GM19463 (cell line): ENCODE measurements around the gene RMC1.
"Not testable (repeated sequence)": the region's sequence is repeated elsewhere in the genome, so short reads cannot be mapped to it uniquely, and the experiment has no call there.

ENCODE experiments used
- ATAC-seq: cut with Tn5 transposase; IDR thresholded peaks from one replicate; pipeline ENCODE4 v1.9.1; 2021; ENCODE audit warnings: mild to moderate bottlenecking, moderate library complexity; ENCODE audit not compliant: unreplicated experiment

The RMC1 gene

DNA sequence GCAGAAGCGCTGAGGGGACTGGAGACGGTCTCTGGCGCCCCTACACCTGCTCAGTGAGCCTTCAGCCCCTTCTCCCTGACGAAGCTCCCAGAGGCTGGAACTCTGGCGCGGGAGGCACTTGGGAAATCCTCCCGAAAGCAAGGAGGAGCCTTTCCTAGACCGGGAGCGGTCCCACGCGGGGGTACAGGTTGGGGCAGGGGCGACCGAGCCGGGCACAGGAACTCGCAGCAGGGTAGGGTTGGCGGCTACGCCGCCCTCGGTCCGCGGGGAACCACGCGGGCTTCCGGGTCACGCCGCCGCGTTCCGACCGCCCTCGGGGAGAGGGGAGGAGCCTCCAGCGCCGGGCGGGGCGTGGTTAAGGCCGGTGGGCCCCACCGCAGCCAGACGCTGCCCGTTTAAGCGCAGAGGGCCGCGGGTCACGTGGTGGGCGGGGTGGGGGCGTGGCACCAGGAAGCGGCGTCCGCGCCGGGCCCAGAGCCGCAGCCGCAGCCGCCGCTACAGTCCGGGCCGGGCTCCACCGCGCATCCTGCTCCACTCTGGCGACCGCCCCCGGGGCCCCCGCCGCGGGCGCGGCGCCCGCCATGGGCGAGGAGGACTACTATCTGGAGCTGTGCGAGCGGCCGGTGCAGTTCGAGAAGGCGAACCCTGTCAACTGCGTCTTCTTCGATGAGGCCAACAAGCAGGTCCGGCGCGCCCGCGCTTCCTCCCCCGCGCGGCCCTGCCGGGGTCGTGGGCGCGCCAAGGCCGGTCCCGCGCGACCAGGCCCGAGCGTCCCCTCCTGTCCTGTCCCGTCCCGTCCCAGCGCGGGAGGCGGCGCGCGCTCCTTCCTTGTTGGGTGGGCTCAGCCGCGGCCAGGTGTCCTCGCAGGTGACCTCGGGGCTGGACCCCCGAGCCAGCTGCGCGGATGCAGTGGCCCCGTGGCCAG, at the start of gene RMC1:
Gene RMC1, plus strand, starts transcription at position 474 of the 925 bp plus-strand sequence. Its CDS starts 108 bp downstream, at position 582.
- peak; percentile 76 for ATAC-seq

- no peak for ATAC-seq
Measured at GRCh38 chr18:23453680-23454058, 49.6 kb upstream of the RMC1 start.

DNA sequence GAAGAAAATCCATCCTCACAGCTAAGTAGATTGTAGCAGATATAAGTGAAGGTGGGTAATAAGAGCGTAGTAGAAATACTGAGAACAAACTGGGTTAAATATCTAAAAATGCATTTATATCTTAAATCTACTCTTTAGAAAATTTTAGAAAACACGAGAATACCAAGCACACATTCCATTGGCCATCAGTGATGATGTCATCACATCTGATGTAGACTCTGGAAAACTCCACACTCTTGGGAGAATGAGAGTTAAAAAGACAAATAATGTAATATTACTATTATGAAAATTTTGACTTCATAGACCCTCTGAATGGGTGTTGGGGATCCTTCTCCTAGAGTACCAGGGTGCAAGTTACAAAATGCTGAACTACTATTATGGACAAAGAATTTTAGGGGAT, 46.5 kb upstream of the RMC1 start:
- no peak for ATAC-seq

- ATAC-seq, result no peak
Measured at GRCh38 chr18:23458830-23459529, 44.3 kb upstream of the RMC1 start.

DNA sequence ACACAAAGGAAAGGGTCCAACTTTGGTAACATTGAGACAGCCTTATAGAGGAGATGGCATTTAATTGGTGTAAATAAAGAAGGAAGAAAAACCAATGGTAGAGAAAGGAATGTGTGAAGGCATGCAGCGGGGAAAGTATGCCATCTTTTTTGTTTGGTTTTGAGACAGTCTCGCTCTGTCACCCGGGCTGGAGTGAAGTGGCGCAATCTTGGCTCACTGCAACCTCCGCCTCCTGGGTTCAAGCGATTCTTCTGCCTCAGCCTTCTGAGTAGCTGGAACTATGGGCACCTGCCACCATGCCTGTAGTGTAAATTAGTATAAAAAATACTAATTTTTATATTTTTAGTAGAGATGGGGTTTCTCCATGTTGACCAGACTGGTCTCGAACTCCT, 43.8 kb upstream of the RMC1 start:
- ATAC-seq, result no peak

DNA sequence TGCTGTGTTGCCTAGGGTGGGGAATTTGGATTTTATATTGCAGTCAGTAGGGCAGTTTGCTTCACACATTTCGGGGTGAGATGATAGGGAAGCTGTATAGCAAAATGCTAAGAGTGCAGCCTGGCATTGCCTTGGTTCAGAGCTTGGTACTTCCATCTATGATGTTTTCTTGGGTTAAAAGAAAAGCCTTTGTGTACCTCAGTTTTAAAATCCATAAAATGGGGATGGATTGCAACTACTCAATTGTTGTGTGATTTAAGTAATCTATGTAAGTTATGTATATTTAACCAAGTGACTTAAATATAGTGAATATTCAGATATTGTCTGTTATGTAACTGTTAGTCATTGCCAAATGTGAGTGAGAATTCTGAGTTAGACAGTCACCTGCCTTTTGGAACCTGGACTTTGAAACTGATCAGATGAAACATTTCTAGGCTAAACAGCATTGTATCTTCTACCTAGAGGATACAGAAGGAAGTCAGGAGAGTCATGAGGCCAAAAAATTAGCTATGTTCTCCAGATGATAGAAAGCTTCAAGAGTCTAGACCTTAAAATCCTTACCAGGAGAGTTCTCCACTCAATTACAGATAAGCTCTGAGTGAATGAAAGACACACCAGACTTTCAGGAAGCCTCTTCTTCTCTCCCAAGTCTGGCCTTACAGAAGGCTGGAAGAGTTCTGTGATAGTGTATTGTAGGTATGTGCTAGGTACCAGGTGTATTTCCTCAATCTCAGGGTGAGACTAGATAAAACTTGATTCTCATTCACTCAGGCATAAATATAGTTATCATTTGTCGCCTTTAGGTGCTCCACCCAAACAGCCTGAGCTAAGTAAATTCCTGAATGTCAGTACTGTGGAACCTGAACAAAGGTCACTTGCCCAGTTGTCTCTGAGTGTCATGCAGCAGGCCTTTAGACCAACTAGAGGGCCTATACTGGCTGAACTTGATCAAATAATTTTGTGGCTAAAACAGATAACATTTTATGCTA, 42.7 kb upstream of the RMC1 start:
- no peak for ATAC-seq

GRCh38 chr18:23462876-23463275, 40.4 kb upstream of the RMC1 start:
- ATAC-seq, result no peak

DNA sequence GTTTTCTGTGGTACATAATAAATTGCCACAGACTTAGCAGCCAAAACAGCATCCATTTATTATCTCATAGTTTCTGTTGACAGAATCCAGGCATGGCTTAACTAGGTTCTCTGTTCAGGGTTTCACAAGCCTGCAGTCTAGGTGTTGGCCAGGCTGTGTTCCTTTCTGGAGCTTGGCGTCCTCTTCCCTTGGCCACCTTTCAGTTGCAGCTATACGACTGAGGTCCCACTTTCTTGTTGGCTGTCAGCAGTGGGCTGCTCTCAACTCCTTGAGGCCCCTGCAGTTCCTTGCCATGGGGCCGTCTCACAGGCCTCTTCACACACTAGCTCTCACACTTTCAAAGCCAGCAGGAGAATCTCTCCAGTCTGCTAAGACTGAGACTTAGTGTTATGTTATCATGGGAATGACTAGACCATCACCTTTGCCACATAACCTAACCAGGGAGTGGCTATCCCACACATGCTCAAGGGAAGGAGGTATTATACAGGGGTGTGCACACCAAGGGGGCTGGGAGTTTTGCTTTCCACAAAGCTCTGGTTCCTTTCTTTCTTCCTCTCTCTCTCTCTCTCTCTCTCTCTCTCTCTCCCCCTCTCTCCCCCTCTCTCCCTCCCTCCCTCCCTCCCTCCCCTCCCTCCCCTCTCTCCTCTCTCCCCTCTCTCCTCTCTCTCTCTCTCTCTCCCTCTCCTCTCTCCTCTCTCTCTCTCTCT, 34.4 kb upstream of the RMC1 start:
- no peak for ATAC-seq

GRCh38 chr18:23470620-23471387, 32.5 kb upstream of the RMC1 start:
- no peak for ATAC-seq

DNA sequence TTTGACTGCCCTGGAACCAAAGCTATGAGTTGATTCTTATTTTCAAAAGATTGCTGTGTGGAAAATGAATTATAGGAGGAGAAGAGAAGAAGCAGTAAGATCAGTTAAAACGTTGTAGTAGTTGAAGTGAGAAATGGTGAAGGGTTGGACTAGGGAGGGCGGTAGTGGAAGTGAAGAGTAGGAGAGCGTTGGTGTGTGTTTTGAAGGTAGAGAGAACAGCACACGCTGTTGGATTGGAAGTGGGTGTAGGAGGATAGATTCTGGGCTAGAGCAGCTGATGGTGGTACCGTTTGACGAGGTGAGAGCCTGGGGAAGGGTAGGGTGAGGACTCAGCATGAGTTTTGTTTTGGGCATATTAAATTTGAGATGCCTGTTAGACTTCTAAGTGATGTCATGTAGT, 31.8 kb upstream of the RMC1 start:
- no peak for ATAC-seq

DNA sequence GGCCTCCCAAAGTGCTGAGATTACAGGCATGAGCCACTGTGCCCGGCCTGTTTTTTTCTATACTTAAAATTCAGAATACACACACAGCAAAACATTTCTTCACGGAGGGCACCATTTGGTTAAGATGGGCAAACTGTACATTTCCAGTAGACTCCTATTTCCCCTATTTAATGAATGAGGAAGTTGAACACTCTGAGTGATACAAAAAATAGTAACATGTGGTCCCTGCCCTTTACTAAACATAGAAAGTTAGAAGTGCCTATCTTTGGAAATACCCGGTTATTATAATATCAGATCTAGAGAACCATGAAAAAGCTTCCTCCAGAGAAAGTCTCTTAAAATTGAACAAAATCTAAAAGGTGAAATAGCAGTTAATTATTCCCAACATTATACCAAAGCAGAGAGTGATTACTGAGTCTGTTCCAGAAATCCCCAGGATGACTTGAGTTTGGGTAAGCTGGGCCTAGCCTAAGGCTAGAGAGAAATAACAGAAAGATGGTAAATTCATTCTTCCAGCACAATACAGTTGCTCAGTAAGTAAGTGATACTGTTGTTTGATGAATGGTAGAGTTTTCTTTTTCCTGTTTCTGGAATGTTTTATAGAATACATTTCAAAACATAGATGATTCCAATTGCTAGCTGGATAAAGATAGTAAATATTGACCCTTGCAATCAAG, 23.3 kb upstream of the RMC1 start:
- no peak for ATAC-seq

GRCh38 chr18:23484561-23485182, 18.6 kb upstream of the RMC1 start:
- no peak for ATAC-seq

GRCh38 chr18:23485386-23485785, 17.9 kb upstream of the RMC1 start:
- no peak for ATAC-seq

- ATAC-seq, result peak; percentile 84
Measured at GRCh38 chr18:23487738-23488570, 15.4 kb upstream of the RMC1 start.

GRCh38 chr18:23489586-23489985, 13.7 kb upstream of the RMC1 start:
- not testable (repeated sequence) for ATAC-seq

DNA sequence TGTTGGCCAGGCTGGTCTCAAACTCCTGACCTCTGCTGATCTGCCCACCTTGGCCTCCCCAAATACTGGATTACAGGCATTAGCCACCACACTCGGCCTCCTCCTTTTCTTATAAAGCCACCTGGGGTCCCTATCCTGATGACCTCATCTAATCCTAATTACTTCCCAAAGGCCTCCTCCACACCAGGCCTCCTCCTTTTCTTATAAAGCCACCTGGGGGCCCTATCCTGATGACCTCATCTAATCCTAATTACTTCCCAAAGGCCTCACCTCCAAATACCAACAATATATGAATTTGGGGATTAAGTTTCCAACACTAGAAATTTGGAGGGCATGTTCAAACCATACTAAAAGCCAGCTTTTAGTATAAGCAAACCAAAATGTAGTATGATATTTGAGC, 9.7 kb upstream of the RMC1 start:
- ATAC-seq, result no peak

DNA sequence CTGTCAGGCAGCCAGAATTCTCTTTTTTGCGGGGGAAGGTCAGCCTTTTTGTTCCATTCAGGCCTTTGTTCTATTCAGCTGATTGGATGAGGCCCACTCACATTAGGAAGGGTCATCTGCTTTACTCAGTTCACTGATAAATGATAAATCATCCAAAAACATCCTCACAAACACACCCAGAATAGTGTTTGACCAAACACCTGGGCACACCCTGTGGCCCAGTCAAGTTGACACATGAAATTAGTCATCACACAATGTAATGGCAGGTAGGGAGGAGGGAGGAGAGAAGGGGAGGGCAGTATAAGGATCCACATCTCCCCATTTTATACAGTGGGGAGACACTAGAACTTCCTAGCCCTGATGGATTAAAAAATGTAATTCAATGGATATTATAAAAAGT, 8.3 kb upstream of the RMC1 start:
- ATAC-seq, result no peak
